ENCODE data around the gene COL9A3.

- TF ChIP-seq CTCF (IDR thresholded peaks at IDR 0.05) (no peak), POLR2A (IDR thresholded peaks at IDR 0.05) (no peak)
Observed at GRCh38 chr20:62776692-62777527, 39.9 kb upstream of the COL9A3 start.
